ENCODE measurements around the gene KRT71. TPM values are rescaled to one million over a fixed set of nuclear protein-coding genes. Genes with fewer than 3 reads are reported as not detected.

Gene KRT71
- total RNA-seq, 1 donor from 2014 or later: not detected

DNA sequence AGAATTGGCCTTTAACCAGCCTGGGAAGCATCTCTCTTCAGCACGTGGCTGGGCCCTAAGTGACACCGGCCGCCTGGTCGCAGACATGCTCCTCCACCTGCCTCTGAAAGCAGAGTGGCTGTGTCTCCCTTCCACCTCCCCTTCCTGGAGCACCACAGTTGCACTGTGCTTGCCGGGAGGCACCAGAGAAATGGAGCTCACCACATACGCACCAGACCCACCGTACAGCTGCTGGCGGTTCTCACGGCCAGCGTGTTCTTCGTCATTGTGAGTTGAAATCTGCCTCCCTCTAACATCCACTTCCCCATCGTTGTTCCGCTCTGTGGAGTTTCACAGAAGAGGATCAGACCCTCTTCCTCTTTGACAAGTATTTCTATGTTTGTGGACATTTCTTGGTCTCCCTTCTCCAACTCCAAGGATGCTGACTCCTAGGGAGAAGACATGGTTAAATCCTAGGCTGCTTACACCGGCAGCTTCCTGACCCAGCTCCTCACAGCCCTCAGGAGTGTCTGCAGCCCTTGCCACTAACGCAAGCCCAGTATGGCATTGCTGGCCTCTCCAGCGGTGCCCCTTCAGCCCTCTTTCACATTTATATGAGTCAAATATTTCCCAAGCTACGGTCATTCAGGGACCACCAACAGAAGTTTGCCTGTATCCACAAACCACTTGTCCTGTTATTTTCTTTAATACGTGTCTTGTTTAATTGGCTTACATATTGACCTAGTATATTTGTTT is 21.2 kb downstream of the KRT71 start:
- Histone ChIP-seq H3K27me3 (ENCODE audit: control insufficient read depth, insufficient read depth, low read length) (no peaks in the 10 kb centered on the region), H3K36me3 (ENCODE audit: control insufficient read depth, insufficient read depth, low read length) (no peaks in the 10 kb centered on the region), H3K4me3 (ENCODE audit: low read depth, low read length) (no peak overlapping the region)
- no peak for TF ChIP-seq CTCF (IDR thresholded peaks at IDR 0.05; ENCODE audit: insufficient read depth, low read length, severe bottlenecking)
- FAIRE-seq: no peak
- DNase-seq (ENCODE audit: low read depth): no peak

GRCh38 chr12:52530905-52531304 is 22.0 kb downstream of the KRT71 start:
- DNase-seq (ENCODE audit: low read depth) (no peak), FAIRE-seq (no peak)
- Histone ChIP-seq H3K4me3 (ENCODE audit: low read depth, low read length) (no peak overlapping the region), H3K36me3 (ENCODE audit: control insufficient read depth, insufficient read depth, low read length) (no peaks in the 10 kb centered on the region), H3K27me3 (ENCODE audit: control insufficient read depth, insufficient read depth, low read length) (no peaks in the 10 kb centered on the region)
- no peak for TF ChIP-seq CTCF (IDR thresholded peaks at IDR 0.05; ENCODE audit: insufficient read depth, low read length, severe bottlenecking)

DNA sequence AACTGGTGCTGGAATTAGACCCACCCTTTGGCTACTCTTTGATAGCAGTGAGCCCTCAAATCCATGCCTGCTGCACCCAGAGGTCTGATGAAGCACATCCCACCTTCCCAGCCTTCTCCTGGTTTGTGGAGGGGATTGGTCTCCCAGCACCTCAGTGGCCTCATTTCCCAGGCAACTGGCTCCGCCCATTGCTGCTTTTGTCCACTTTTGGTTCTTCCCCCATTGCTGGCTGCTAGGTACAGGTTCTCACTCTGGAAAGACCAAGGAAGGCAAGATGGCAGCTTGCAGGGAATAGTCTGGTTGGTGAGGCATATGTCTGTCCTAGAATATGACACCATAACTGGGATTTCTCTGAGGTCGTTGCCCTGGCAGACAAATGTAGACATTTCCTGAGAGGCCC is 22.6 kb downstream of the KRT71 start:
- H3K36me3 ChIP-seq (ENCODE audit: control insufficient read depth, insufficient read depth, low read length): no peaks in the 10 kb centered on the region
- DNase-seq (ENCODE audit: low read depth) (no peak), FAIRE-seq (peak; percentile 68)
- H3K27me3 ChIP-seq (ENCODE audit: control insufficient read depth, insufficient read depth, low read length): no peaks in the 10 kb centered on the region
- no peak for TF ChIP-seq CTCF (IDR thresholded peaks at IDR 0.05; ENCODE audit: insufficient read depth, low read length, severe bottlenecking)
- no peak overlapping the region for H3K4me3 ChIP-seq (ENCODE audit: low read depth, low read length)

DNA sequence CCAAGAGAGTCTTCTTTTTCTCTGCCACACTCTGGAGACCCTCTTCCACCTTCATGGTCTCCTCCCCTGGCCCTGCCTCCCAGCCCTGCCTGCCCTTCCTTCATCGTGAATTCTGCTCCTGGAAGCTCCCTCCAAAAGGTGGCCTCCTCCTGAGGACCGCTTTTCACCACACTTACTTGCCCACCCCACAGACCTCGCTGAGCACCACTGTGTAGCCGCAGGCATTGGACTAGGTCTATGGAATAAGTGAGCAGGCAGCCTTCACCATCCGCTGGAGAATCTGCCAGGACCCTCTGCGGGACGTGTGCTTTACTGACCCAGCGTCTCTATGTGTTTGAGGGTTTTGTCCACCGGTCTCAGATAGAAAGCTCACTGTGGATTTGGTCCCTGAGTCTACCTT is 23.1 kb downstream of the KRT71 start:
- TF ChIP-seq CTCF (IDR thresholded peaks at IDR 0.05; ENCODE audit: insufficient read depth, low read length, severe bottlenecking): no peak
- Histone ChIP-seq H3K36me3 (ENCODE audit: control insufficient read depth, insufficient read depth, low read length) (no peaks in the 10 kb centered on the region), H3K4me3 (ENCODE audit: low read depth, low read length) (no peak overlapping the region), H3K27me3 (ENCODE audit: control insufficient read depth, insufficient read depth, low read length) (no peaks in the 10 kb centered on the region)
- no peak for DNase-seq (ENCODE audit: low read depth)
- no peak for FAIRE-seq

GRCh38 chr12:52529417-52529816 is 23.5 kb downstream of the KRT71 start:
- Histone ChIP-seq H3K4me3 (ENCODE audit: low read depth, low read length) (no peak overlapping the region), H3K27me3 (ENCODE audit: control insufficient read depth, insufficient read depth, low read length) (no peaks in the 10 kb centered on the region), H3K36me3 (ENCODE audit: control insufficient read depth, insufficient read depth, low read length) (no peaks in the 10 kb centered on the region)
- peak; percentile 64 for FAIRE-seq
- no peak for TF ChIP-seq CTCF (IDR thresholded peaks at IDR 0.05; ENCODE audit: insufficient read depth, low read length, severe bottlenecking)
- DNase-seq (ENCODE audit: low read depth): no peak

- TF ChIP-seq CTCF (IDR thresholded peaks at IDR 0.05; ENCODE audit: insufficient read depth, low read length, severe bottlenecking): no peak
- DNase-seq (ENCODE audit: low read depth) (no peak), FAIRE-seq (no peak)
- H3K27me3 ChIP-seq (ENCODE audit: control insufficient read depth, insufficient read depth, low read length): no peaks in the 10 kb centered on the region
- H3K36me3 ChIP-seq (ENCODE audit: control insufficient read depth, insufficient read depth, low read length): no peaks in the 10 kb centered on the region
- H3K4me3 ChIP-seq (ENCODE audit: low read depth, low read length): no peak overlapping the region
Measured at GRCh38 chr12:52528641-52529143, 24.3 kb downstream of the KRT71 start.

All from bronchial epithelial cell (primary cell).